PC-3 (cell line): Measurements from ENCODE around the gene TGFB1I1.

Experiments
- EZH2 ChIP-seq: fragments of 300-600 bp; sonication (generic); IDR thresholded peaks from one replicate; pipeline ENCODE4 v1.6.1; 2017; ENCODE audit warnings: antibody characterized with exemption, mild to moderate bottlenecking, low read length; ENCODE audit not compliant: unreplicated experiment
- TF ChIP-seq, protein P1 (sequence below): fragments of 300-600 bp; sonication (generic); conservative IDR thresholded peaks from 2 replicates; pipeline ENCODE4 v1.5.1; 2017; ENCODE audit warnings: antibody characterized with exemption, low read depth, mild to moderate bottlenecking, low read length

DNA sequence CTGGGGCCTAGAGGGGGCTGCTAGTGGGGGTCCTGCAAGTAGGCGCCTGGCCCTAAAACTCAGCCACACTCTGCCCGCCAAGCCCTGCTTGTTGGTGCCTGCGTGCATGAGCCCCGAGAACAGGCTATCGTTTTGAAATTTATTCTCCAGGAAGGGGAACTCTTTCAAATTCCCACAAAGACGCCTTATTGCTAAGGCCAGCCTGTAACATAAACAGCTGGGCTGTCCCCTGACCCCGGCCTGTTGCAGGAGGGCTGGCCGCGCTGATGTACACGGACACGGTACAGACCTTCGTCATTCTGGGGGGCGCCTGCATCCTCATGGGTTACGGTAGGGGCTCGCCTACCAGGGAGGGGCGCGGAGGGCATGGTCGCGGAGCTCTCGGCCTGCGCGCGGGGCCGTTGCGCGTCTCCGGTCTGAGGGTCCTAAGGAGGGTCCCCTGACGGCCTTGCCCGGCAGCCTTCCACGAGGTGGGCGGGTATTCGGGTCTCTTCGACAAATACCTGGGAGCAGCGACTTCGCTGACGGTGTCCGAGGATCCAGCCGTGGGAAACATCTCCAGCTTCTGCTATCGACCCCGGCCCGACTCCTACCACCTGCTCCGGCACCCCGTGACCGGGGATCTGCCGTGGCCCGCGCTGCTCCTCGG, 15.2 kb downstream of the TGFB1I1 start:
- TF ChIP-seq, protein P1, sequence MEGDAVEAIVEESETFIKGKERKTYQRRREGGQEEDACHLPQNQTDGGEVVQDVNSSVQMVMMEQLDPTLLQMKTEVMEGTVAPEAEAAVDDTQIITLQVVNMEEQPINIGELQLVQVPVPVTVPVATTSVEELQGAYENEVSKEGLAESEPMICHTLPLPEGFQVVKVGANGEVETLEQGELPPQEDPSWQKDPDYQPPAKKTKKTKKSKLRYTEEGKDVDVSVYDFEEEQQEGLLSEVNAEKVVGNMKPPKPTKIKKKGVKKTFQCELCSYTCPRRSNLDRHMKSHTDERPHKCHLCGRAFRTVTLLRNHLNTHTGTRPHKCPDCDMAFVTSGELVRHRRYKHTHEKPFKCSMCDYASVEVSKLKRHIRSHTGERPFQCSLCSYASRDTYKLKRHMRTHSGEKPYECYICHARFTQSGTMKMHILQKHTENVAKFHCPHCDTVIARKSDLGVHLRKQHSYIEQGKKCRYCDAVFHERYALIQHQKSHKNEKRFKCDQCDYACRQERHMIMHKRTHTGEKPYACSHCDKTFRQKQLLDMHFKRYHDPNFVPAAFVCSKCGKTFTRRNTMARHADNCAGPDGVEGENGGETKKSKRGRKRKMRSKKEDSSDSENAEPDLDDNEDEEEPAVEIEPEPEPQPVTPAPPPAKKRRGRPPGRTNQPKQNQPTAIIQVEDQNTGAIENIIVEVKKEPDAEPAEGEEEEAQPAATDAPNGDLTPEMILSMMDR = no peak
- TF ChIP-seq EZH2 = no peak
